Prostate gland (tissue), 2 donors: ENCODE measurements around the gene PSIP1.

ENCODE experiments used
- POLR2AphosphoS5 ChIP-seq: sonication (generic); formaldehyde crosslinking; IDR thresholded peaks from one replicate; pipeline ENCODE4 v1.6.1; 2017; ENCODE audit warnings: antibody characterized with exemption
- TF ChIP-seq, protein P1 (sequence below), 4 experiments: fragments of 200-600 bp in 2 of 4; fragments of 450-650 bp in 2 of 4; sonication (generic) in 2 of 4; IDR thresholded peaks; 1 replicate in 3 of 4; 2 replicates in 1 of 4; pipeline ENCODE4 v1.5.1; 2016 to 2019; ENCODE audit warnings: antibody characterized with exemption in 4 of 4, mild to moderate bottlenecking in 2 of 4, moderate library complexity in 2 of 4

DNA sequence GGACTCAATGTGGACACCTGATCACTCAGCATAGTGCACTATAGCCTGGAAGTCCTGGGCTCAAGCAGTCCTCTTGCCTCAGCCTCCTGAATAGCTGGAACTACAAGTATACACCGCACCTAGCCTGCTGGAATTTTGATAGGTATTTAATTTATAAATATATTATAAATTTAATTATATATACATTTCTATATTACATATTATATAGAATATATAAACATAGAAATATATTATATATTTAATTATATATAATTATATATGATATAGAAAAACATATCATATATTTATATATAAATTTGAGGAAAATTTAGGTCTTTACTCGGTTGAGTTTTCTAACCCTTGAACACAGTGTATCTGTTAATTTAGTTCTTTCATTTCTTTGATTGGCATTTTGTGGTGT lies 15.2 kb upstream of the PSIP1 start:
- TF ChIP-seq, protein P1, sequence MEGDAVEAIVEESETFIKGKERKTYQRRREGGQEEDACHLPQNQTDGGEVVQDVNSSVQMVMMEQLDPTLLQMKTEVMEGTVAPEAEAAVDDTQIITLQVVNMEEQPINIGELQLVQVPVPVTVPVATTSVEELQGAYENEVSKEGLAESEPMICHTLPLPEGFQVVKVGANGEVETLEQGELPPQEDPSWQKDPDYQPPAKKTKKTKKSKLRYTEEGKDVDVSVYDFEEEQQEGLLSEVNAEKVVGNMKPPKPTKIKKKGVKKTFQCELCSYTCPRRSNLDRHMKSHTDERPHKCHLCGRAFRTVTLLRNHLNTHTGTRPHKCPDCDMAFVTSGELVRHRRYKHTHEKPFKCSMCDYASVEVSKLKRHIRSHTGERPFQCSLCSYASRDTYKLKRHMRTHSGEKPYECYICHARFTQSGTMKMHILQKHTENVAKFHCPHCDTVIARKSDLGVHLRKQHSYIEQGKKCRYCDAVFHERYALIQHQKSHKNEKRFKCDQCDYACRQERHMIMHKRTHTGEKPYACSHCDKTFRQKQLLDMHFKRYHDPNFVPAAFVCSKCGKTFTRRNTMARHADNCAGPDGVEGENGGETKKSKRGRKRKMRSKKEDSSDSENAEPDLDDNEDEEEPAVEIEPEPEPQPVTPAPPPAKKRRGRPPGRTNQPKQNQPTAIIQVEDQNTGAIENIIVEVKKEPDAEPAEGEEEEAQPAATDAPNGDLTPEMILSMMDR (IDR thresholded peaks at IDR 0.05) = no peak
- TF ChIP-seq POLR2AphosphoS5 = no peak
